ENCODE data around the gene XKR3.

XKR3 gene

GRCh38 chr22:16793831-16794230 lies 31.4 kb downstream of the XKR3 start:
- no peak overlapping the region for H3K4me3 ChIP-seq (ENCODE audit: low read depth, low read length)

DNA sequence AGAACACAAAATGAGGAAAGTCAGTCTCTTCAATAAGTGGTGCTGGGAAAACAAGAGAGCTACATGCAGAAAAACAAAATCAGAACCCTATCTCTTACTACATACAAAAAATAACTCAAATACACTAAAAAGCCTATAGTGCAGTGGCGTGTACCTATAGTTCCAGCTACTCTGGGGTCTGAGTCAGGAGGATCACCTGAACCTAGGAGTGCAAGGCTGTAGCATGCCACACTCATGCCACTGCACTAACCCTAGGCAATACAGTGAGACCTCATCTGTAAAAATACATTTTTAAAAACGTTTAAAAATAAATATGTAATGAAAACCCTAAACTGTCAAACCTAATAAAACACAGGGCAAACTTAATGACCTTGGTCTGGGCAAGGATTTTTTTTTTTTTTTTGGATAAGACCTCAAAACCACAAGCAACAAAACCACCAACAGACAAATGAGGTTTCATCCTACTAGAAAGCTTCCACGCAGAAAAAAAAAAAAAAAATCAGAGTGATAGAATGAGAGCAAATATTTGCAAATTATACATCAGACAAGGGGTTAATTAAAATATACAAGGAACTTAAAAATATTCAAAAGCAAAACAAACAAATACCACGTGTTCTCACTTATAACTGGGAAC lies 35.2 kb downstream of the XKR3 start:
- TF ChIP-seq CTCF (IDR thresholded peaks at IDR 0.05; ENCODE audit: borderline replicate concordance, insufficient read depth, low read depth, low read length), result no peak
- H3K4me3 ChIP-seq (ENCODE audit: low read depth, low read length), result no peak overlapping the region

More at GRCh38 chr22:16793831-16794230, 31.4 kb downstream of the XKR3 start:
- TF ChIP-seq CTCF (IDR thresholded peaks at IDR 0.05; ENCODE audit: borderline replicate concordance, insufficient read depth, low read depth, low read length), result no peak

GRCh38 chr22:16783930-16784354 lies 41.3 kb downstream of the XKR3 start:
- no peak overlapping the region for H3K4me3 ChIP-seq (ENCODE audit: low read depth, low read length)
- peak; percentile 47; the same call in 1 of the 2 replicates for TF ChIP-seq CTCF (IDR thresholded peaks at IDR 0.05; ENCODE audit: borderline replicate concordance, insufficient read depth, low read depth, low read length)

DNA sequence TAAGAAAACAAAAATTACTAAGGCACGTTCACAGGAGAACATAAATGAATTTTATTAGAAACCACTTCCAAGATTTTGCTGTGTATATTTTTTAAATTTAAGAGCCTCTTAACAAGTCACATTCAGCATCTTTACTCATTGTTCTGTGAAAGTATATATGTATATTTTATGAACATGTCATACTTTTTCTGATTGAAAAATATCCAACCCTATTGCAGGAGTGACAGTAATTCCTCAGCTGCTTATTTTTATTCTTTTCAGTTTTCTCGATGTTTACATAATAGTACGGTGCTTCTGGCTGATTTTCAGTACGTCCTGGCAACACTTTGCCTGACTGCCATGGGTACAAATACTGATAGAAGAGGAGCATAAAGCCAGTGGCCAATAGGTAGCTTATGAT lies 41.8 kb downstream of the XKR3 start:
- no peak overlapping the region for H3K4me3 ChIP-seq (ENCODE audit: low read depth, low read length)
- no peak for TF ChIP-seq CTCF (IDR thresholded peaks at IDR 0.05; ENCODE audit: borderline replicate concordance, insufficient read depth, low read depth, low read length)

GRCh38 chr22:16781764-16782329 lies 43.4 kb downstream of the XKR3 start:
- no peak for TF ChIP-seq CTCF (IDR thresholded peaks at IDR 0.05; ENCODE audit: borderline replicate concordance, insufficient read depth, low read depth, low read length)
- no peak overlapping the region for H3K4me3 ChIP-seq (ENCODE audit: low read depth, low read length)

GRCh38 chr22:16781074-16781763 lies 44.0 kb downstream of the XKR3 start:
- H3K4me3 ChIP-seq (ENCODE audit: low read depth, low read length), result no peak overlapping the region
- no peak for TF ChIP-seq CTCF (IDR thresholded peaks at IDR 0.05; ENCODE audit: borderline replicate concordance, insufficient read depth, low read depth, low read length)
